LNCaP clone FGC (cell line): Measurements from ENCODE around the gene SHC2.

Experiments used
- DNase-seq: peaks from one replicate; pipeline ENCODE4 v3.0.0-alpha.2; 2011; ENCODE audit warnings: low read depth
- H3K4me3 ChIP-seq: 2 replicates; pipeline ENCODE4 v1.5.1; 2011; ENCODE audit warnings: mild to moderate bottlenecking, low read depth, low read length, control low read depth
- CTCF ChIP-seq: IDR thresholded peaks from 2 replicates; pipeline ENCODE4 v1.5.1; 2012; ENCODE audit warnings: mild to moderate bottlenecking; ENCODE audit not compliant: control insufficient read depth, insufficient read depth; ENCODE audit errors: extremely low read depth

SHC2 gene

GRCh38 chr19:372306-372890, 88.4 kb downstream of the SHC2 start:
- DNase-seq = peak; percentile 26
- TF ChIP-seq CTCF = no peak
- no peak overlapping the region for H3K4me3 ChIP-seq

GRCh38 chr19:371501-372168, 89.2 kb downstream of the SHC2 start:
- no peak for DNase-seq
- no peak for TF ChIP-seq CTCF
- H3K4me3 ChIP-seq = no peak overlapping the region

- TF ChIP-seq CTCF = no peak
- DNase-seq = no peak
- no peak overlapping the region for H3K4me3 ChIP-seq
Observed at GRCh38 chr19:370641-371330, 90.0 kb downstream of the SHC2 start.

- no peak for TF ChIP-seq CTCF
- H3K4me3 ChIP-seq = no peak overlapping the region
- DNase-seq = no peak
Observed at GRCh38 chr19:369876-370275, 91.0 kb downstream of the SHC2 start.

GRCh38 chr19:369256-369655, 91.6 kb downstream of the SHC2 start:
- no peak for DNase-seq
- no peak overlapping the region for H3K4me3 ChIP-seq
- no peak for TF ChIP-seq CTCF

- no peak for TF ChIP-seq CTCF
- DNase-seq = no peak
- H3K4me3 ChIP-seq = no peak overlapping the region
Observed at GRCh38 chr19:368630-369024, 92.2 kb downstream of the SHC2 start.
